GM23338 (cell line): ENCODE measurements around the gene UVRAG. TPM values are rescaled to one million over a fixed set of nuclear protein-coding genes. Genes with fewer than 3 reads are reported as not detected.

ENCODE experiments used
- ATAC-seq: fragments of 200-7000 bp; cut with Tn5 transposase; 3 replicates; pipeline ENCODE4 v1.9.1; 2020
- DNase-seq: peaks from one replicate; pipeline ENCODE4 v3.0.0-alpha.2; 2015; ENCODE audit warnings: low spot score
- H2AFZ ChIP-seq: fragments of 200-600 bp; sonication (generic); 2 replicates; pipeline ENCODE4 v1.8.0; 2016; ENCODE audit warnings: antibody characterized with exemption, mild to moderate bottlenecking, moderate library complexity
- H3F3A ChIP-seq: fragments of 200-600 bp; sonication (generic); replicated peaks from 2 replicates; pipeline ENCODE4 v1.8.0; 2017; ENCODE audit warnings: antibody characterized with exemption, mixed run types, low read depth
- H3K27ac ChIP-seq: fragments of 200-600 bp; sonication (generic); 2 replicates; pipeline ENCODE4 v1.6.1; 2016; ENCODE audit warnings: low read depth
- H3K27me3 ChIP-seq: fragments of 200-600 bp; sonication (generic); 2 replicates; pipeline ENCODE4 v1.8.0; 2016; ENCODE audit warnings: mild to moderate bottlenecking, mixed run types, moderate library complexity; ENCODE audit not compliant: insufficient read depth
- H3K36me3 ChIP-seq: fragments of 200-600 bp; sonication (generic); 2 replicates; pipeline ENCODE4 v1.8.0; 2016; ENCODE audit warnings: mild to moderate bottlenecking; ENCODE audit not compliant: insufficient read depth
- H3K4me1 ChIP-seq: fragments of 200-600 bp; sonication (generic); 2 replicates; pipeline ENCODE4 v1.8.0; 2016; ENCODE audit warnings: mild to moderate bottlenecking, moderate library complexity; ENCODE audit not compliant: insufficient read depth
- H3K4me2 ChIP-seq: fragments of 200-600 bp; sonication (generic); 2 replicates; pipeline ENCODE4 v1.7.1; 2017; ENCODE audit warnings: mixed run types
- H3K4me3 ChIP-seq: fragments of 200-600 bp; sonication (generic); 2 replicates; pipeline ENCODE4 v1.6.1; 2016; ENCODE audit warnings: mixed run types
- H3K79me2 ChIP-seq: fragments of 200-600 bp; sonication (generic); replicated peaks from 2 replicates; pipeline ENCODE4 v1.8.0; 2017; ENCODE audit warnings: mild to moderate bottlenecking; ENCODE audit not compliant: insufficient read depth
- H3K9me2 ChIP-seq: fragments of 200-600 bp; sonication (generic); 2 replicates; pipeline ENCODE4 v1.8.0; 2017; ENCODE audit not compliant: insufficient read depth
- H4K20me1 ChIP-seq: fragments of 200-600 bp; sonication (generic); replicated peaks from 2 replicates; pipeline ENCODE4 v1.8.0; 2017; ENCODE audit warnings: mild to moderate bottlenecking; ENCODE audit not compliant: insufficient read depth
- H3K27ac Mint-ChIP-seq: 2 replicates; pipeline ENCODE4 v1.8.0; 2020; ENCODE audit warnings: inconsistent platforms, mild to moderate bottlenecking, moderate library complexity, mixed read lengths
- H3K27me3 Mint-ChIP-seq: 3 replicates; pipeline ENCODE4 v1.8.0; 2022; ENCODE audit warnings: low read depth, mild to moderate bottlenecking, moderate library complexity, mixed read lengths, inconsistent platforms; ENCODE audit not compliant: insufficient read depth, poor library complexity
- H3K36me3 Mint-ChIP-seq: 3 replicates; pipeline ENCODE4 v1.8.0; 2021; ENCODE audit warnings: low read depth, mild to moderate bottlenecking, inconsistent platforms, moderate library complexity, mixed read lengths
- H3K4me1 Mint-ChIP-seq: 3 replicates; pipeline ENCODE4 v1.8.0; 2020; ENCODE audit warnings: mild to moderate bottlenecking, inconsistent platforms, mixed read lengths
- H3K4me3 Mint-ChIP-seq: 3 replicates; pipeline ENCODE4 v1.8.0; 2021; ENCODE audit warnings: moderate library complexity, mild to moderate bottlenecking, inconsistent platforms, mixed read lengths
- H3K9me3 Mint-ChIP-seq: 3 replicates; pipeline ENCODE4 v1.8.0; 2020; ENCODE audit warnings: moderate library complexity, mild to moderate bottlenecking, inconsistent platforms, mixed read lengths
- CREB1 ChIP-seq: fragments of 250-450 bp; sonication (Bioruptor Pico); IDR thresholded peaks from 2 replicates; pipeline ENCODE4 v1.5.0; 2020; ENCODE audit warnings: low read depth, mild to moderate bottlenecking, moderate library complexity
- ETS1 ChIP-seq: IDR thresholded peaks from 2 replicates; pipeline ENCODE4 v1.6.1; 2016; ENCODE audit warnings: antibody characterized with exemption
- EZH2phosphoT487 ChIP-seq: fragments of 200-600 bp; sonication (generic); IDR thresholded peaks from one replicate; pipeline ENCODE4 v1.8.1; 2018; ENCODE audit warnings: antibody characterized with exemption; ENCODE audit not compliant: unreplicated experiment
- STAT1 ChIP-seq: IDR thresholded peaks from one replicate; pipeline ENCODE4 v1.6.1; 2016; ENCODE audit warnings: antibody characterized with exemption; ENCODE audit not compliant: unreplicated experiment
- ZNF114 ChIP-seq: fragments of 250-450 bp; sonication (Bioruptor Pico); IDR thresholded peaks from 2 replicates; pipeline ENCODE4 v1.5.0; 2020; ENCODE audit warnings: mild to moderate bottlenecking, moderate library complexity
- ZNF462 ChIP-seq: fragments of 250-450 bp; sonication (Bioruptor Pico); IDR thresholded peaks from 2 replicates; pipeline ENCODE4 v1.5.0; 2020; ENCODE audit warnings: mild to moderate bottlenecking, moderate library complexity
- polyA plus RNA-seq: library from polyadenylated mRNA; unstranded; fragments of >200 nt; fragmentation: Nextera tagmentation; extraction: Ambion mirVana; gene quantifications from 2 replicates; pipeline ENCODE4 v1.2.1, GENCODE V29; 2016
- total RNA-seq: library from RNA; depleted of rRNA; stranded (reverse); fragments of >200 nt; shearing (Covaris generic); gene quantifications from 2 replicates; pipeline ENCODE4 v1.2.3, GENCODE V29; 2014

The UVRAG gene
- total and polyA plus RNA-seq, 2 experiments from 2014 or later = 15.3 to 17.4 TPM

GRCh38 chr11:76175783-76176182 is 360.8 kb downstream of the UVRAG start (continued):
- no peak for TF ChIP-seq ZNF462 (CRISPR knock-in tag)
- TF ChIP-seq CREB1 (CRISPR knock-in tag) = no peak

- Mint-ChIP-seq H3K9me3 (peaks cover 3% of the 10 kb centered on the region; the same call in 2 of the 3 replicates), H3K4me1 (peaks cover 8% of the 10 kb centered on the region), H3K27ac (no peak overlapping the region), H3K27me3 (peaks cover 12% of the 10 kb centered on the region), H3K4me3 (no peak overlapping the region), H3K36me3 (no peaks in the 10 kb centered on the region; the same call in 2 of the 3 replicates)
- Histone ChIP-seq H3F3A (no peaks in the 10 kb centered on the region), H3K9me2 (no peaks in the 10 kb centered on the region), H3K27ac (no peak overlapping the region), H3K36me3 (no peaks in the 10 kb centered on the region), H3K27me3 (no peaks in the 10 kb centered on the region), H2AFZ (no peak overlapping the region), H3K4me1 (no peaks in the 10 kb centered on the region), H3K4me2 (no peak overlapping the region), H4K20me1 (no peaks in the 10 kb centered on the region), H3K4me3 (no peak overlapping the region), H3K79me2 (no peaks in the 10 kb centered on the region)
- peak; percentile 24 for DNase-seq
- ATAC-seq = peak; percentile 59
- TF ChIP-seq ZNF114 (CRISPR knock-in tag) (no peak), STAT1 (no peak), ZNF462 (CRISPR knock-in tag) (no peak), CREB1 (CRISPR knock-in tag) (no peak), ETS1 (no peak), EZH2phosphoT487 (no peak)
Measured at GRCh38 chr11:76176463-76176862, 361.5 kb downstream of the UVRAG start.
